ENCODE measurements around the gene CADM2.

Gene CADM2

DNA sequence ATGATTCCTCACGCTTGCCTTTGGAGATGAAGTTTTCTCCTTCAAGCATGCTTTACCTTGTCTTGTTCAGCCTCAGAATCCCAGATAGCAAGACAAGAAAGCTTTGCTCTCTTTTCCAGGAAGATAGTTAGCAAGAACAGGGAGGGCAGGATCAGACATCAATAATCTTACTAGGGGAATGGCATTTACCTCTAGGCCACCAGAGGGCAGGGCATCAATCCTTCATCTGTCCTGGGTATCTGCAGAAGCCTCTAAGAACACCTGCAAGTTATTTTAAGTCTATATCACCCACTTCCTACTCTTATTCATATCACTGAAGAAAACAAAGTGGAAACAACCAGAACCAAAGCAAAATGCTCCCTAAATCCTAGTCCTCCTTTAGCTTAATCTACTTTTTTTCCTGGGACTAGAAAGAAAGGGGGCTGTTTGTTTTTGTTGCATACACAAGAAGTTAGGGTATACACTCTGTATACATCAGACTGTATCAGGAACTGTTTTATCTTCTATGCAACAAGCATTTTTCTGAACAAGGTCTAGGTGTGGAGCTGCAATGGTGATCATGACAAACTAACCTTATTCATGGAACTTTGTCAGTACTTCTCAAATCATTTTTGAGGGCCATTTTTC, 862.5 kb downstream of the CADM2 start:
- H3K36me3 ChIP-seq (ENCODE audit: control insufficient read depth in 2 of 2, insufficient read depth in 2 of 2, low read length in 2 of 2) = no peaks in the 10 kb centered on the region
- no peaks in the 10 kb centered on the region for H3K4me1 ChIP-seq (ENCODE audit: control insufficient read depth in 2 of 2, insufficient read depth in 2 of 2, low read length in 2 of 2)
- no peak overlapping the region for H3K4me3 ChIP-seq (ENCODE audit: low read length in 2 of 2)
- no peak overlapping the region for H3K27ac ChIP-seq (ENCODE audit: low read depth in 2 of 2, low read length in 2 of 2)
- no peaks in the 10 kb centered on the region for H3K9me3 ChIP-seq (ENCODE audit: control insufficient read depth in 2 of 2, low read length in 2 of 2)
- no peaks in the 10 kb centered on the region for H3K27me3 ChIP-seq (ENCODE audit: control insufficient read depth in 2 of 2, insufficient read depth in 2 of 2, low read length in 2 of 2)
- H3K9ac ChIP-seq (ENCODE audit: low read depth in 1 of 2, low read length in 2 of 2) = no peak overlapping the region

- H3K9ac ChIP-seq (ENCODE audit: low read depth in 1 of 2, low read length in 2 of 2) = no peak overlapping the region
- no peaks in the 10 kb centered on the region for H3K4me1 ChIP-seq (ENCODE audit: control insufficient read depth in 2 of 2, insufficient read depth in 2 of 2, low read length in 2 of 2)
- H3K27me3 ChIP-seq (ENCODE audit: control insufficient read depth in 2 of 2, insufficient read depth in 2 of 2, low read length in 2 of 2) = no peaks in the 10 kb centered on the region
- no peak overlapping the region for H3K27ac ChIP-seq (ENCODE audit: low read depth in 2 of 2, low read length in 2 of 2)
- no peaks in the 10 kb centered on the region for H3K9me3 ChIP-seq (ENCODE audit: control insufficient read depth in 2 of 2, low read length in 2 of 2)
- H3K36me3 ChIP-seq (ENCODE audit: control insufficient read depth in 2 of 2, insufficient read depth in 2 of 2, low read length in 2 of 2) = no peaks in the 10 kb centered on the region
- no peak overlapping the region for H3K4me3 ChIP-seq (ENCODE audit: low read length in 2 of 2)
Observed at GRCh38 chr3:85835857-85836440, 877.2 kb downstream of the CADM2 start.

DNA sequence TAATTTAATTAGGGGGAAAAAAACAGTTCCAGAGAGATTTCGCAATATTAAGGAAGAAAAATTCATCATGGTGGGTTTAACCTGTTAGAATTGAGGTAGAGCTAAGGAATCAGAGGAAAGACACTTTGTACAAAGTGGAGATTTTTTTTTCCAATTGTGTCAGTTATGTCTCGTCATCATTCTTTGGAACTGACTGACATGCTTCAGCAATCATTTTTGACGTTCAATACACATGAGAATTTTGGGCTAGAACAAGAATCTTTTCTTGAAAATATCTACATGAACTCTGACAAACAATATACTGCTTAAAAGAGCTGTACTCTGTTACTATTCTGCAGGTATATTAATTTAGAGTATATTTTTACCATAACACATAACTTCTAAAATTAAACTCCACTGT, 878.6 kb downstream of the CADM2 start:
- Histone ChIP-seq H3K36me3 (ENCODE audit: control insufficient read depth in 2 of 2, insufficient read depth in 2 of 2, low read length in 2 of 2) (no peaks in the 10 kb centered on the region), H3K27ac (ENCODE audit: low read depth in 2 of 2, low read length in 2 of 2) (no peak overlapping the region), H3K4me3 (ENCODE audit: low read length in 2 of 2) (no peak overlapping the region), H3K9ac (ENCODE audit: low read depth in 1 of 2, low read length in 2 of 2) (no peak overlapping the region), H3K4me1 (ENCODE audit: control insufficient read depth in 2 of 2, insufficient read depth in 2 of 2, low read length in 2 of 2) (no peaks in the 10 kb centered on the region), H3K27me3 (ENCODE audit: control insufficient read depth in 2 of 2, insufficient read depth in 2 of 2, low read length in 2 of 2) (no peaks in the 10 kb centered on the region), H3K9me3 (ENCODE audit: control insufficient read depth in 2 of 2, low read length in 2 of 2) (no peaks in the 10 kb centered on the region)

GRCh38 chr3:85838921-85839320, 880.1 kb downstream of the CADM2 start:
- Histone ChIP-seq H3K27me3 (ENCODE audit: control insufficient read depth in 2 of 2, insufficient read depth in 2 of 2, low read length in 2 of 2) (no peaks in the 10 kb centered on the region), H3K4me3 (ENCODE audit: low read length in 2 of 2) (no peak overlapping the region), H3K36me3 (ENCODE audit: control insufficient read depth in 2 of 2, insufficient read depth in 2 of 2, low read length in 2 of 2) (no peaks in the 10 kb centered on the region), H3K4me1 (ENCODE audit: control insufficient read depth in 2 of 2, insufficient read depth in 2 of 2, low read length in 2 of 2) (no peaks in the 10 kb centered on the region), H3K9me3 (ENCODE audit: control insufficient read depth in 2 of 2, low read length in 2 of 2) (no peaks in the 10 kb centered on the region), H3K27ac (ENCODE audit: low read depth in 2 of 2, low read length in 2 of 2) (no peak overlapping the region), H3K9ac (ENCODE audit: low read depth in 1 of 2, low read length in 2 of 2) (no peak overlapping the region)

GRCh38 chr3:85842081-85842480, 883.3 kb downstream of the CADM2 start:
- Histone ChIP-seq H3K27ac (ENCODE audit: low read depth in 2 of 2, low read length in 2 of 2) (no peak overlapping the region), H3K36me3 (ENCODE audit: control insufficient read depth in 2 of 2, insufficient read depth in 2 of 2, low read length in 2 of 2) (no peaks in the 10 kb centered on the region)

GRCh38 chr3:85846940-85847339, 888.2 kb downstream of the CADM2 start:
- H3K9ac ChIP-seq (ENCODE audit: low read depth in 1 of 2, low read length in 2 of 2) = no peak overlapping the region
- H3K27me3 ChIP-seq (ENCODE audit: control insufficient read depth in 2 of 2, insufficient read depth in 2 of 2, low read length in 2 of 2) = no peaks in the 10 kb centered on the region
- no peaks in the 10 kb centered on the region for H3K9me3 ChIP-seq (ENCODE audit: control insufficient read depth in 2 of 2, low read length in 2 of 2)
- H3K4me3 ChIP-seq (ENCODE audit: low read length in 2 of 2) = no peak overlapping the region
- H3K36me3 ChIP-seq (ENCODE audit: control insufficient read depth in 2 of 2, insufficient read depth in 2 of 2, low read length in 2 of 2) = no peaks in the 10 kb centered on the region
- H3K27ac ChIP-seq (ENCODE audit: low read depth in 2 of 2, low read length in 2 of 2) = no peak overlapping the region
- H3K4me1 ChIP-seq (ENCODE audit: control insufficient read depth in 2 of 2, insufficient read depth in 2 of 2, low read length in 2 of 2) = no peaks in the 10 kb centered on the region

More at GRCh38 chr3:85842081-85842480, 883.3 kb downstream of the CADM2 start:
- H3K4me1 ChIP-seq (ENCODE audit: control insufficient read depth in 2 of 2, insufficient read depth in 2 of 2, low read length in 2 of 2) = no peaks in the 10 kb centered on the region
- no peak overlapping the region for H3K9ac ChIP-seq (ENCODE audit: low read depth in 1 of 2, low read length in 2 of 2)
- H3K4me3 ChIP-seq (ENCODE audit: low read length in 2 of 2) = no peak overlapping the region
- H3K27me3 ChIP-seq (ENCODE audit: control insufficient read depth in 2 of 2, insufficient read depth in 2 of 2, low read length in 2 of 2) = no peaks in the 10 kb centered on the region
- no peaks in the 10 kb centered on the region for H3K9me3 ChIP-seq (ENCODE audit: control insufficient read depth in 2 of 2, low read length in 2 of 2)

- no peaks in the 10 kb centered on the region for H3K9me3 ChIP-seq (ENCODE audit: control insufficient read depth in 2 of 2, low read length in 2 of 2)
- no peak overlapping the region for H3K4me3 ChIP-seq (ENCODE audit: low read length in 2 of 2)
- no peaks in the 10 kb centered on the region for H3K36me3 ChIP-seq (ENCODE audit: control insufficient read depth in 2 of 2, insufficient read depth in 2 of 2, low read length in 2 of 2)
Observed at GRCh38 chr3:85851071-85851470, 892.3 kb downstream of the CADM2 start.

DNA sequence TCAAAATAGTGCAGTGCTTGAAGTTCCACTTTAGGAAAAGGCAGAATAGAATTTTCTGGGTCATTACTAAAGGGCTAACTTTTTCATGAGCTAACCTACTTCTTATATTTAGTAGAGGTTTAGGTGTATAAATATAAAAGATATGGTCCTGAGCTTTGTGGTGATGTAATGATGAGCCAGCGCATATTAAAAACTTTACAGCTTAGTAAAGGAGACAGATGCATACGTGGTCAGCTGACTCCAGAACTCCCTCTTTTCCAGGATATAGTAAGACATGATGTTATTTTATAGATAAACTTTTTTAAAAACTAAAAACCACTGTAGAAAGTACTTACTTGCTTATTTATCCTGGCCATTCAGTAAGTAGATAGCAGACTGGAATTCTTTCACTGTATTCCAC, 895.0 kb downstream of the CADM2 start:
- Histone ChIP-seq H3K4me3 (ENCODE audit: low read length in 2 of 2) (no peak overlapping the region), H3K27ac (ENCODE audit: low read depth in 2 of 2, low read length in 2 of 2) (no peak overlapping the region), H3K36me3 (ENCODE audit: control insufficient read depth in 2 of 2, insufficient read depth in 2 of 2, low read length in 2 of 2) (no peaks in the 10 kb centered on the region), H3K9ac (ENCODE audit: low read depth in 1 of 2, low read length in 2 of 2) (no peak overlapping the region), H3K27me3 (ENCODE audit: control insufficient read depth in 2 of 2, insufficient read depth in 2 of 2, low read length in 2 of 2) (no peaks in the 10 kb centered on the region), H3K4me1 (ENCODE audit: control insufficient read depth in 2 of 2, insufficient read depth in 2 of 2, low read length in 2 of 2) (no peaks in the 10 kb centered on the region), H3K9me3 (ENCODE audit: control insufficient read depth in 2 of 2, low read length in 2 of 2) (no peaks in the 10 kb centered on the region)

More at GRCh38 chr3:85851071-85851470, 892.3 kb downstream of the CADM2 start:
- no peaks in the 10 kb centered on the region for H3K4me1 ChIP-seq (ENCODE audit: control insufficient read depth in 2 of 2, insufficient read depth in 2 of 2, low read length in 2 of 2)
- H3K27me3 ChIP-seq (ENCODE audit: control insufficient read depth in 2 of 2, insufficient read depth in 2 of 2, low read length in 2 of 2) = no peaks in the 10 kb centered on the region
- H3K27ac ChIP-seq (ENCODE audit: low read depth in 2 of 2, low read length in 2 of 2) = no peak overlapping the region
- no peak overlapping the region for H3K9ac ChIP-seq (ENCODE audit: low read depth in 1 of 2, low read length in 2 of 2)

- Histone ChIP-seq H3K9ac (ENCODE audit: low read depth in 1 of 2, low read length in 2 of 2) (no peak overlapping the region), H3K4me1 (ENCODE audit: control insufficient read depth in 2 of 2, insufficient read depth in 2 of 2, low read length in 2 of 2) (no peaks in the 10 kb centered on the region), H3K27ac (ENCODE audit: low read depth in 2 of 2, low read length in 2 of 2) (no peak overlapping the region), H3K36me3 (ENCODE audit: control insufficient read depth in 2 of 2, insufficient read depth in 2 of 2, low read length in 2 of 2) (no peaks in the 10 kb centered on the region), H3K27me3 (ENCODE audit: control insufficient read depth in 2 of 2, insufficient read depth in 2 of 2, low read length in 2 of 2) (no peaks in the 10 kb centered on the region), H3K9me3 (ENCODE audit: control insufficient read depth in 2 of 2, low read length in 2 of 2) (no peaks in the 10 kb centered on the region), H3K4me3 (ENCODE audit: low read length in 2 of 2) (no peak overlapping the region)
Observed at GRCh38 chr3:85862893-85863455, 904.2 kb downstream of the CADM2 start.

- Histone ChIP-seq H3K4me3 (ENCODE audit: low read length in 2 of 2) (no peak overlapping the region), H3K27ac (ENCODE audit: low read depth in 2 of 2, low read length in 2 of 2) (no peak overlapping the region), H3K27me3 (ENCODE audit: control insufficient read depth in 2 of 2, insufficient read depth in 2 of 2, low read length in 2 of 2) (no peaks in the 10 kb centered on the region), H3K36me3 (ENCODE audit: control insufficient read depth in 2 of 2, insufficient read depth in 2 of 2, low read length in 2 of 2) (no peaks in the 10 kb centered on the region), H3K4me1 (ENCODE audit: control insufficient read depth in 2 of 2, insufficient read depth in 2 of 2, low read length in 2 of 2) (no peaks in the 10 kb centered on the region), H3K9me3 (ENCODE audit: control insufficient read depth in 2 of 2, low read length in 2 of 2) (no peaks in the 10 kb centered on the region), H3K9ac (ENCODE audit: low read depth in 1 of 2, low read length in 2 of 2) (no peak overlapping the region)
Observed at GRCh38 chr3:85864896-85865295, 906.1 kb downstream of the CADM2 start.
